SK-N-SH (cell line): ENCODE data around the gene ARIH2. TPM values are rescaled to one million over a fixed set of nuclear protein-coding genes. Genes with fewer than 3 reads are reported as not detected.

Experiments used
- CTCF ChIA-PET: fragments of 300-600, 350-600 bp; formaldehyde crosslinking; extraction: SDS; loops from one replicate; lab custom pipeline; 2021; lab: Yijun Ruan, JAX
- POLR2A ChIA-PET: fragments of 350-600 bp; sonication (Branson Sonifier 250); formaldehyde crosslinking; extraction: SDS; loops from one replicate; lab custom pipeline; 2020; ENCODE audit warnings: antibody characterized with exemption, inconsistent platforms; lab: Yijun Ruan, JAX
- DNase-seq: peaks from one replicate; pipeline ENCODE4 v3.0.0; 2012
- H2AFZ ChIP-seq: fragments of 200-600 bp; sonication (generic); 2 replicates; pipeline ENCODE4 v1.8.1; 2016; ENCODE audit warnings: antibody characterized with exemption, mild to moderate bottlenecking, low read depth
- H3F3A ChIP-seq: fragments of 200-600 bp; sonication (generic); replicated peaks from 2 replicates; pipeline ENCODE3; 2016; ENCODE audit warnings: antibody characterized with exemption, mild to moderate bottlenecking; ENCODE audit not compliant: insufficient read depth
- H3K27ac ChIP-seq, 2 experiments: fragments of 200-500 bp in 1 of 2; fragments of 200-600 bp in 1 of 2; sonication (Bioruptor generic) in 1 of 2; sonication (generic), shearing (Covaris generic) in 1 of 2; 2 replicates each; pipeline versions ENCODE4 v1.5.1 to v1.6.1; 2014 to 2016; ENCODE audit warnings: low read depth in 2 of 2, inconsistent platforms in 1 of 2, low read length in 1 of 2, mild to moderate bottlenecking in 1 of 2, mixed read lengths in 1 of 2
- H3K27me3 ChIP-seq: fragments of 200-600 bp; sonication (generic), shearing (Covaris generic); 2 replicates; pipeline ENCODE4 v1.6.1; 2016; ENCODE audit warnings: mixed run types; ENCODE audit not compliant: insufficient read depth
- H3K36me3 ChIP-seq, 2 experiments: fragments of 200-500 bp in 1 of 2; fragments of 200-600 bp in 1 of 2; sonication (Bioruptor generic) in 1 of 2; sonication (generic) in 1 of 2; replicated peaks in 1 of 2; 2 replicates each; pipeline versions ENCODE3 to v1.5.1; 2014 to 2016; ENCODE audit warnings: low read length in 1 of 2, mild to moderate bottlenecking in 1 of 2; ENCODE audit not compliant: insufficient read depth in 2 of 2, control insufficient read depth in 1 of 2
- H3K4me1 ChIP-seq, 2 experiments: fragments of 200-500 bp in 1 of 2; fragments of 200-600 bp in 1 of 2; sonication (Bioruptor generic) in 1 of 2; sonication (generic), shearing (Covaris generic) in 1 of 2; 2 replicates each; pipeline versions ENCODE4 v1.5.1 to v1.6.1; 2014 to 2016; ENCODE audit warnings: low read depth in 1 of 2, low read length in 1 of 2, mixed run types in 1 of 2; ENCODE audit not compliant: insufficient read depth in 2 of 2, control insufficient read depth in 1 of 2
- H3K4me2 ChIP-seq: fragments of 200-600 bp; sonication (generic), shearing (Covaris generic); 2 replicates; pipeline ENCODE4 v1.6.1; 2017; ENCODE audit warnings: mixed run types
- H3K4me3 ChIP-seq, 2 experiments: fragments of 200-500 bp in 1 of 2; fragments of 200-600 bp in 1 of 2; sonication (Bioruptor generic) in 1 of 2; sonication (generic), shearing (Covaris generic) in 1 of 2; 2 replicates each; pipeline versions ENCODE4 v1.5.1 to v1.8.1; 2014 to 2016; ENCODE audit warnings: low read depth in 2 of 2, inconsistent platforms in 1 of 2, low read length in 1 of 2, mild to moderate bottlenecking in 1 of 2, mixed read lengths in 1 of 2, moderate library complexity in 1 of 2
- H3K79me2 ChIP-seq: fragments of 200-600 bp; sonication (generic); 2 replicates; pipeline ENCODE4 v1.8.1; 2017; ENCODE audit warnings: mild to moderate bottlenecking; ENCODE audit not compliant: insufficient read depth
- H3K9ac ChIP-seq: fragments of 200-600 bp; sonication (generic); 2 replicates; pipeline ENCODE4 v1.6.1; 2017; ENCODE audit warnings: mixed run types
- H3K9me2 ChIP-seq: fragments of 200-600 bp; sonication (generic); 2 replicates; pipeline ENCODE4 v1.6.1; 2017; ENCODE audit warnings: mixed run types
- H3K9me3 ChIP-seq: fragments of 200-600 bp; sonication (generic); 2 replicates; pipeline ENCODE4 v1.6.1; 2017; ENCODE audit warnings: mixed run types, mild to moderate bottlenecking, moderate library complexity
- H4K20me1 ChIP-seq: fragments of 200-600 bp; sonication (generic); 2 replicates; pipeline ENCODE4 v1.6.1; 2017; ENCODE audit warnings: mild to moderate bottlenecking, mixed run types; ENCODE audit not compliant: insufficient read depth
- CHD2 ChIP-seq: fragments of 150-350 bp; IDR thresholded peaks from 2 replicates; pipeline ENCODE4 v1.6.1; 2018; ENCODE audit warnings: low read length; ENCODE audit not compliant: partially characterized antibody
- ELF1 ChIP-seq: IDR thresholded peaks from 2 replicates; pipeline ENCODE4 v1.4.0; 2012
- EZH2phosphoT487 ChIP-seq: fragments of 200-600 bp; sonication (generic); IDR thresholded peaks from 2 replicates; pipeline ENCODE4 v1.6.1; 2017; ENCODE audit warnings: low read depth, mixed run types, mild to moderate bottlenecking, antibody characterized with exemption, moderate library complexity, borderline replicate concordance
- FOXJ3 ChIP-seq: sonication (generic); formaldehyde crosslinking; IDR thresholded peaks from 2 replicates; pipeline ENCODE4 v1.5.1; 2020; ENCODE audit warnings: mild to moderate bottlenecking, missing genetic modification reagents
- GABPA ChIP-seq: IDR thresholded peaks from 2 replicates; pipeline ENCODE4 v1.4.0; 2012; ENCODE audit warnings: low read depth, mild to moderate bottlenecking
- GATA2 ChIP-seq: sonication (generic); formaldehyde crosslinking; IDR thresholded peaks from 2 replicates; pipeline ENCODE4 v1.5.0; 2020; ENCODE audit warnings: mild to moderate bottlenecking, missing genetic modification reagents
- IRF3 ChIP-seq: fragments of 150-350 bp; IDR thresholded peaks from 2 replicates; pipeline ENCODE4 v1.6.1; 2016; ENCODE audit warnings: mild to moderate bottlenecking, low read depth, low read length
- JUND ChIP-seq: IDR thresholded peaks from 2 replicates; pipeline ENCODE4 v1.4.0; 2012
- MAX ChIP-seq: IDR thresholded peaks from 2 replicates; pipeline ENCODE4 v1.4.0; 2012; ENCODE audit warnings: low read depth
- MXI1 ChIP-seq: IDR thresholded peaks from 2 replicates; pipeline ENCODE4 v1.6.1; 2012; ENCODE audit warnings: mild to moderate bottlenecking, low read depth, low read length, improper control_type of control experiment
- NRF1 ChIP-seq: IDR thresholded peaks from 2 replicates; pipeline ENCODE4 v1.6.1; 2012; ENCODE audit warnings: low read depth, mild to moderate bottlenecking, low read length
- PBX3 ChIP-seq: IDR thresholded peaks from 2 replicates; pipeline ENCODE4; 2012
- POLR2AphosphoS5 ChIP-seq: IDR thresholded peaks from 2 replicates; pipeline ENCODE4 v1.6.1; 2012; ENCODE audit warnings: low read depth, low read length
- RAD21 ChIP-seq: IDR thresholded peaks from 2 replicates; pipeline ENCODE4 v1.6.1; 2012; ENCODE audit warnings: mild to moderate bottlenecking, low read length
- RFX5 ChIP-seq: IDR thresholded peaks from 2 replicates; pipeline ENCODE4 v1.6.1; 2012; ENCODE audit warnings: mild to moderate bottlenecking, improper control_type of control experiment, low read length
- SIN3A ChIP-seq: IDR thresholded peaks from 2 replicates; pipeline ENCODE4 v1.6.1; 2012; ENCODE audit warnings: low read depth, mild to moderate bottlenecking, low read length, moderate library complexity, borderline replicate concordance
- TAF1 ChIP-seq: IDR thresholded peaks from 2 replicates; pipeline ENCODE4 v1.6.1; 2012; ENCODE audit warnings: low read depth, mild to moderate bottlenecking, low read length, moderate library complexity, borderline replicate concordance
- TEAD4 ChIP-seq: IDR thresholded peaks from 2 replicates; pipeline ENCODE4 v1.4.0; 2012; ENCODE audit warnings: mild to moderate bottlenecking, borderline replicate concordance; ENCODE audit not compliant: insufficient read depth
- USF2 ChIP-seq: fragments of 150-350 bp; IDR thresholded peaks from 2 replicates; pipeline ENCODE4 v1.6.1; 2017; ENCODE audit warnings: antibody characterized with exemption, low read length, low read depth, borderline replicate concordance
- WGBS: methylation state at CpG from one replicate; pipeline ENCODE4 v1.1.6; 2017; ENCODE audit warnings: low lambda C conversion rate; 5-methylcytosine and 5-hydroxymethylcytosine counted together
- polyA plus RNA-seq, 3 experiments: library from polyadenylated mRNA; depleted of rRNA; stranded (reverse); fragments of >200 nt; gene quantifications; 2 replicates each; pipeline ENCODE4 v1.2.3, GENCODE V29; 2012

Gene ARIH2
- polyA plus RNA-seq, 1 of the 3 experiments (the other 2 are of a cell fraction): 69.7 TPM

- Histone ChIP-seq H3K79me2 (peaks cover 37% of the 10 kb centered on the region; the same call in 1 of the 2 replicates), H3K9me3 (no peaks in the 10 kb centered on the region), H3K4me1 (no peaks in the 10 kb centered on the region), H2AFZ (no peak overlapping the region), H3K9me2 (no peaks in the 10 kb centered on the region), H3K36me3 (peaks cover 8 to 29% of the 10 kb centered on the region in 2 experiments), H3K27ac (no peak overlapping the region), H3K27me3 (no peaks in the 10 kb centered on the region), H3K4me2 (no peak overlapping the region), H3K9ac (no peak overlapping the region), H3F3A (peaks cover 4% of the 10 kb centered on the region), H4K20me1 (0 out of 2 replicates have a peak, but pooled peaks cover 4% of the 10 kb centered on the region), H3K4me3 (no peak overlapping the region)
- CTCF ChIA-PET: interaction anchor here (1.3 kb wide), 1 partner anchor 27 kb away, joined by 3 read pairs; no protein-coding TSS in a partner anchor
- 95% methylated on average over 4 of the region's 4 CpGs for WGBS
- no peak for DNase-seq
- TF ChIP-seq POLR2AphosphoS5 (no peak), CHD2 (no peak), SIN3A (no peak), TAF1 (no peak)
- POLR2A ChIA-PET: no interaction called here
Observed at GRCh38 chr3:48960841-48961413, 42.3 kb downstream of the ARIH2 start.

GRCh38 chr3:48962340-48962739 lies 43.7 kb downstream of the ARIH2 start:
- Histone ChIP-seq H3K9me2 (no peaks in the 10 kb centered on the region), H3K36me3 (peaks cover 16 to 33% of the 10 kb centered on the region in 2 experiments), H3K27ac (no peak overlapping the region), H3K4me1 (no peaks in the 10 kb centered on the region), H2AFZ (no peak overlapping the region), H3K27me3 (no peaks in the 10 kb centered on the region), H3K9ac (no peak overlapping the region), H3K4me3 (no peak overlapping the region), H3K79me2 (peaks cover 29% of the 10 kb centered on the region; the same call in 1 of the 2 replicates), H3K9me3 (no peaks in the 10 kb centered on the region), H4K20me1 (0 out of 2 replicates have a peak, but pooled peaks cover 4% of the 10 kb centered on the region), H3K4me2 (no peak overlapping the region), H3F3A (peaks cover 4% of the 10 kb centered on the region)
- 88% methylated on average over 2 of the region's 2 CpGs for WGBS
- no peak for DNase-seq
- no peak for TF ChIP-seq JUND
- no peak for TF ChIP-seq GATA2 (CRISPR knock-in tag)
- TF ChIP-seq MXI1: no peak
- TF ChIP-seq ELF1: no peak
- no peak for TF ChIP-seq TEAD4
- no peak for TF ChIP-seq NRF1
- TF ChIP-seq POLR2AphosphoS5: no peak
- no peak for TF ChIP-seq GABPA
- TF ChIP-seq RAD21: no peak
- ChIA-PET CTCF (no interaction called here), POLR2A (no interaction called here)

- DNase-seq: no peak
- no peak overlapping the region for H3K4me3 ChIP-seq
- H3K27ac ChIP-seq: no peak overlapping the region
- H3K79me2 ChIP-seq: peaks cover 23% of the 10 kb centered on the region
- H4K20me1 ChIP-seq: 0 out of 2 replicates have a peak, but pooled peaks cover 4% of the 10 kb centered on the region
- CTCF ChIA-PET: no interaction called here
- H3K36me3 ChIP-seq: peaks cover 19 to 34% of the 10 kb centered on the region in 2 experiments
- no peak overlapping the region for H3K4me2 ChIP-seq
- H3K9ac ChIP-seq: no peak overlapping the region
- no peaks in the 10 kb centered on the region for H3K9me3 ChIP-seq
- H2AFZ ChIP-seq: no peak overlapping the region
- no peaks in the 10 kb centered on the region for H3K27me3 ChIP-seq
- no peaks in the 10 kb centered on the region for H3K9me2 ChIP-seq
- no peaks in the 10 kb centered on the region for H3K4me1 ChIP-seq
- peaks cover 4% of the 10 kb centered on the region for H3F3A ChIP-seq
- POLR2A ChIA-PET: no interaction called here
- WGBS: 86% methylated on average over 4 of the region's 4 CpGs
- TF ChIP-seq PBX3: no peak
- TF ChIP-seq GABPA: no peak
- TF ChIP-seq RFX5: no peak
- TF ChIP-seq USF2: no peak
- no peak for TF ChIP-seq IRF3
- TF ChIP-seq SIN3A: no peak
- no peak for TF ChIP-seq GATA2 (CRISPR knock-in tag)
- TF ChIP-seq FOXJ3 (CRISPR knock-in tag): no peak
- no peak for TF ChIP-seq MAX
- no peak for TF ChIP-seq EZH2phosphoT487
- no peak for TF ChIP-seq POLR2AphosphoS5
Observed at GRCh38 chr3:48962939-48963338, 44.3 kb downstream of the ARIH2 start.
